HG03354 (cell line): ENCODE results near the gene IGF2BP3.

Source experiments
- ATAC-seq: cut with Tn5 transposase; IDR thresholded peaks from one replicate; pipeline ENCODE4 v1.9.1; 2021; ENCODE audit warnings: mild to moderate bottlenecking; ENCODE audit not compliant: unreplicated experiment, poor library complexity, severe bottlenecking

IGF2BP3 gene

DNA sequence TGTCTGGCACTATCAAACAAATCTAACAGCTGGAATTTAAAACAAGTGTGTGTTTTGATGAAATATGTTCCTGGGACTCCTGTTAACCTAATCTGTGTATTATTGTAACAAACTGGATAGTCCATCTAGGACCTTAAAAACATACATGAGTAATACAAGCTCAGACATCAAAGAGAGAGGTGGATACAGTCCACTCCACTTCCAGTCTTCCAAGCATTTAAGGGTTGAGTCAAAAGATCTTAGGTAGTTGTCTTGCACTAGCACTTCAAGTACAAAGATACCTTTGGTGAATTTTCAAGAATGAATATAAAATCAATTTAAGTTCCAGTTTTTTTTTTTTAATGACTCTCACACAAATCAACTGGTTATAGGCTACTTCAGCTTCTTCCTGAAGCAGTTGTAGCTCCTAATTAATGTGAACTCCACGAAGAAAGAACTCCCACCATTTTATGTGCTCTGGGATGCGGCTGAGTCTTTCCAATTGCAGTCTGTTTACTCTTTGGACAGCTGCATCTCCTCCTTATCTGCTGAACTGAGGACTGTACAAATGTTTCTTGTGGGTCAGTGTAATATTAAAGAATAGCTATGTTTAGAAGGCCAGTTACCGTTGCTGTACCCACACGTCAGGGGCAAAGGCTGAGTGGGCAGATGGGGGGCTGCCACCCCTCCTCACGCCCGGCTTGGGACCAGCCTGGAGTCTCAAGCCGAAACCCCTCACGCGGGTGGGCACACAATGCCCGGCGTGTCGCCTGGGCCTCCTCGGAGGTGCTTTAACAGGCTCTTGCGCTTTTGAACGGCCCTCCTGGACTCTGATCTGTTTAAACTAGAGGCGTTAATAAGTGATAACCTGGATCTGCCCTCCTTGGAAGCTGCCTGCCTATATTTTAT is 2.9 kb upstream of the IGF2BP3 start:
- no peak for ATAC-seq

DNA sequence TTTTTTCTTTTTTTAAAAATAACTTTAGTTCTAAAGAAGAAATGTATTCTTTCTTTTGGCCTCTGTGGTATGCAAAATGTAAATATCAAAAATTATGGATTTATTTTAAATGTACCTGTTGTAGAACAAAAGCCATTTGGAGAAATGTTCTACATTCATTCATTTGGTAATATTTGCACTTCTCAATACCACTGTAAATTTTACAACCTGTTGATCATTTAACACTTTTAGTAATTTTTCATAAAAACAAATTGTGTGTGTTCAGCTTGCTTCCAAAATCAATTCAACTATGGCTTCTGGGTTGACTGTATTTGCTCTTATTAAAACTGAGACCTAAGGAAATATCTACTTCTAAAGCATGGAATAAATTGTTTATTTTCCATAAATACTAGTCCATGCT is 2.3 kb upstream of the IGF2BP3 start:
- ATAC-seq = no peak

DNA sequence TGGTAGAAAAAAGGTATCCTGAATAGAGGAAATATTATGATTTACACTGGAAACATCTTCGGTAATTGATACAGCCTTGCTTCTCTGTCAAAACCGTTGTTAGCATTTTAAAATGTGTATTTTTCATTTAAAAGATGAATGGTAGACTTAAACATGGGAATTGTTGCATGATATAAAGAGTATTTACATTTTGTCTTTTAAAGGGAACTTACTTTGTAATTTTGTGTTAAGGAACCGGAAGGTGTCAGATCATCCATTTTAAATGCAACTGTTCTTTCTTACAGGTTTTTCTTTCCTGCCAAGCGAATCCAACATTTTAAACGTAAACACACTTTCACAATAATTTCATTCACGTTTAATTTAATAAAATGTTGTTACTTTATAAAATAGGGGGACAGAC is 1.8 kb upstream of the IGF2BP3 start:
- no peak for ATAC-seq

- peak; percentile 35 for ATAC-seq
These were observed 992 bp upstream of the IGF2BP3 start for GRCh38 chr7:23471106-23471859.

DNA sequence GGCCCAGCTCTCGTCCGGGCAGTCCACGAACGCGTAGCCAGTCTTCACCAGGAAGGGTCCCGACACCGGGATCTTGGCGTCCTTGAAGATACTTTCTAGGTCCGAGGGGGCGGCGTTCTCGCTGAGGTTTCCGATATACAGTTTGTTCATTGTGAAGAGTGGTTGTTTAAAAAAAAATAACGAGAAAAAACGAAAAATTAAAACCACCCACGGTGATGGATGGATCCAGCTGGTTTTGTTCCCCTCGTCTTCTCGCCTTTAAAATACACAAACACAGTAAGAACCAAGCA is 385 bp downstream of the IGF2BP3 start:
- no peak for ATAC-seq

DNA sequence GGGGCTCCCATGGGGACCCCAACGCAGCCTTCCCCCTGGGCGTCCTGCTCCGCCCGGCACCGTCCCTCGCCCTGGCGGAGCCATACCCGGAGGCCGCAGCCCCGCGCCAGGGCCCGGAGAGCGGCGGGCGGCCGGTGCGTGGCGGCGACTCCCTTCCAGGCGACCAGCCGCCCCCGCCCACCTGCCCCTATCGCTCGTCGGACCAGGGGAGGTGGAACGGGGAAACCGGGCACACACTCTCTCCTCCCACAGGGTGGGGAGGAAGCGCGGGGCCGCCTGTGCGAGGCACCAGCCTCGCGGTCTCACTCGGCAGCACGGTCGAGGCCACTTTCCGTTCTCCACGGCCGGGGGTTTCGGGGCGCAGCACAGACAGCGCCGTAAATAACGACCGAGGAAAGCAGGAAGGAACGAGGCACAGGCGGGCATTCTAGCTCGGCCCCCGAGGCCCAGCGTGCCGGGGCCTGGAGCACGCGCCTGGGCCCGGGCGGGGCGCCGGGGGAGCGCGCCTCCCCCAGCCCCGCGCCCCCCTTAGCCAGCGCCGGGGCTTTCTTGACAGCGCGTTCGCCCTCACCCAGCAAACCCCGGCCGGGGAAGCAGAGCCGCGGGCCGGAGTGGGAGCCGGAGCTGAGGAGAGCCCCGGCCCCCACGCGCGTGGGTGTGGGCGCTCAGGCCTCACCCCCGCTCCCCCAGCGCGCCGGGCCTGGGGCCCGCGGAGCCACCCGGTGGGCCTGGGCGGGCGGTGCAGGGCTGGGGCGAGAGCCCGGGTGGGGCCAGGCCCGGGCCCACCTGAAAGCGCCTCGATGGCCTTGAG is 936 bp downstream of the IGF2BP3 start:
- ATAC-seq = no peak

DNA sequence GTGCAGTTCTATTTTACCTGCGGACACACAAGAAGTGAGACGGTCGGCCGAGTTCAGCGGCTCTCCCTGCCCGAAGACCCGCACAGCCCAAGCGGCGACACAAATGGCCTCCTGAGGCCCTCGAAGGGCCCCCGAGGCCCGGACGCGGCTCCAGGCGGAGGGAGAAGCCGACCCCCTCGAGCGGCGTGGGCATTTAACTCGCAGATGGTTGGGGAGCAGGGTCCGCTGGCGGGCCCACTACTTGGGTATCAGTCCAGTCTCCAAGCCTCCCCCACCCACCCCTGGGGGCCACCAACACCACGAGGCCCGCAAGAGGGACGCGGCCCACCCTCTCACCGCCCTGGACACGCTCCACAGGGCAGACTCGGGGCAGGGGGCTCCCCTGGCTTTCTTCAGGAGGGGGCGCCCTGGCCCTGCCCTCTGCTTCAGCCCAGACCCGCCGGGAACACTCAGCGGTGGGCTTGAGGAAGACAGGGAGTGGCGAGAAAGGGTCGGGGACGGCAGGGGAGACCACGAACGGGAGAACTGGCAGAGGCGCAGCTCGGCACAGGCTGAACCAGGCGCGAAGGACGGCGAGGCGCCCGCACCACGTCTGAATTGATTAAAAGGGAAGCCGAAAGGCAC is 1.7 kb downstream of the IGF2BP3 start:
- ATAC-seq = no peak

GRCh38 chr7:23467806-23468525 is 2.3 kb downstream of the IGF2BP3 start:
- peak; percentile 16 for ATAC-seq

GRCh38 chr7:23467291-23467805 is 2.9 kb downstream of the IGF2BP3 start:
- no peak for ATAC-seq

DNA sequence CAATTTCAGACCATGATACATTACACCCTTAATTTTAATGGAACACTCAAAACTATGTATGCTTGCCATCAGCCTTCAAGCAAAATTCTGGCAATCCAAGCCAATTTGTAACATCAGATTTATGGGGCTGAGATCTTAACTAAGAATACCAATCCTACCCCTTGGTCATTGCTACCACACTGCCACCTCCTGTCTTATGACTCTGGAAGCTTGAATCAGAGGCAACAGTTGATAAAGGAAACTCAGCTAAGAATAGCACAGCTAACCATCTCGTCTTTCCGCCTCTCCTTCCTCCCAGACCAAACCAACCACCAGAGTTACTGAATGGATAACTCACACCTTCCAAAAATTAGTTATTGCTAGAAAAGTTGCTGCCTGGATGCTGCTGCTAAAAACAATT is 7.4 kb downstream of the IGF2BP3 start:
- ATAC-seq = no peak

DNA sequence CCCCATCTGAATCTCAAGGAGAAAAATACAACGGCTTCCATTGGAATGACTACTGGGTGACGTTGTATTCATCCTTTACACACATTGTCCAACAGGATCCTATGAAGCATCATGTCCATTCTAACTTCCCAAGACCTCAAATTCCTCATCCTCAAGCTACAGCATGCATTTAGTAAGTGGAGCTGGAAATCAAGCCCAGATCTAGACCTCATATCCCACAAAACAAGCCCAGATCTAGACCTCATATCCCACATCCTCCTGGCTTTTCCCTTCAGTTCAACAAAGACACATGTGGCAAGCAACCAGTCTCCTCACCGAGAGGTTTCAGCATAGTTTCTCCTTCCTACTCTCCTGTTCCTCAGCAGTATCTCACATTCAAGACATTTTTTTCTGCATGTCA is 12.2 kb downstream of the IGF2BP3 start:
- ATAC-seq = no peak

- no peak for ATAC-seq
These were observed 14.2 kb downstream of the IGF2BP3 start for GRCh38 chr7:23456093-23456492.

- no peak for ATAC-seq
These were observed 15.3 kb downstream of the IGF2BP3 start for GRCh38 chr7:23454881-23455526.

GRCh38 chr7:23450518-23450917 is 19.8 kb downstream of the IGF2BP3 start:
- ATAC-seq = no peak

DNA sequence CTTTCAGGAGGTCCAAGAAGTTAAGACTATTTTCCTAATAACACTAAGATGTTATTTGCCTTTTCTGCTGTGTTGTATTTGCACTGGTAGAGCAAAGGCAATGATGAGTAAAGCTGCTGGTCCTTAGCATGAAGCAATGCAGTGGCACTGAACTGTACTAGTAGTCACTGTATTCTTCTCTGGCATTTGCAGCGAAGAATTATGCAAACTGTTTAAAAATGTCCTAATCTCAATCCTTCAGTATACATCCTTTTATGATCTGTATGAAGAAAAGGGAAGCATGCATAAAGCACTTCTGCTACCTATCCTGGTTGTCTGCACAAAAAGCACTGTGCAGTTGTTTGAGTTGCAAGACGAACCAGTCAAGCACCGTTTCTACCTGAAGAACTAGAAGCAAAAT is 20.4 kb downstream of the IGF2BP3 start:
- no peak for ATAC-seq

DNA sequence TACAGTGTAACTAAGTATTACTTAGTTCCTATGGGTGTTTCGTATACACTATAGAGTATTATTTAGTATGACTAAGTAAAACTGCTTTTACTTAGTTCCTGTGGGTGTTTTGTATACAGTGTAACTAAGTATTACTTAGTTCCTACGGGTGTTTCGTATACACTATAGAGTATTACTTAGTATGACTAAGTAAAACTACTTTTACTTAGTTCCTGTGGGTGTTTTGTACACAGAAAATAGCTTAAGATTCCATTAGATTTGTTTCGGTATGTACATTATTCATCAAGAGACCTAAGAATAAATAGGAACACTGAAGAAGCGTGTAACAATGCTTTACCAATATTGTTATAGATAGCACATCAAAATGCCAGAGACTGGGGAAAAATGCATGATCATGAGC is 25.0 kb downstream of the IGF2BP3 start:
- ATAC-seq = no peak

DNA sequence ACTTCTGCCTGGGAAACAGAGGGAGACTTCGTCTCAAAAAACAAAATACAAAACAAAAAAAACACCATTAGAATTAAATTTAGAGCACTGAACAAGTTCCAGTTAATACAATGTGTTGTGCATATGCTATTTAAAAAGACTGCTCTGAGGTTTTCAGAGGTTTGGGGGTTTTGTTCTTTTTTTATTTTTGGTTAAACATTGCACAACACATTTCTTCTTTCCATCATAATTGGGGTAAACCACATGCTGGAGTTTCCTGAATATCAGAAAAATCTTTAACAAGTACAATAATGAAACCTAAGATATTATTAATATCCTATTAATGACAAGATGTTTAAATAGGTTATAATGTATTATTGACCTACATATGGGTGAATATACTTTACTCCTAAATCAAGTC is 26.3 kb downstream of the IGF2BP3 start:
- no peak for ATAC-seq

- ATAC-seq = no peak
These were observed 32.1 kb downstream of the IGF2BP3 start for GRCh38 chr7:23438171-23438570.
